ENCODE measurements around the gene RELA. TPM values are rescaled to one million over a fixed set of nuclear protein-coding genes. Genes with fewer than 3 reads are reported as not detected.

Gene RELA
- 154 and 160 TPM in 2 replicates for total RNA-seq
- 61.1 TPM for total RNA-seq (2013)
- 124 and 188 TPM in 2 replicates for polyA plus RNA-seq
- polyA minus RNA-seq: 206 and 223 TPM in 2 replicates

DNA sequence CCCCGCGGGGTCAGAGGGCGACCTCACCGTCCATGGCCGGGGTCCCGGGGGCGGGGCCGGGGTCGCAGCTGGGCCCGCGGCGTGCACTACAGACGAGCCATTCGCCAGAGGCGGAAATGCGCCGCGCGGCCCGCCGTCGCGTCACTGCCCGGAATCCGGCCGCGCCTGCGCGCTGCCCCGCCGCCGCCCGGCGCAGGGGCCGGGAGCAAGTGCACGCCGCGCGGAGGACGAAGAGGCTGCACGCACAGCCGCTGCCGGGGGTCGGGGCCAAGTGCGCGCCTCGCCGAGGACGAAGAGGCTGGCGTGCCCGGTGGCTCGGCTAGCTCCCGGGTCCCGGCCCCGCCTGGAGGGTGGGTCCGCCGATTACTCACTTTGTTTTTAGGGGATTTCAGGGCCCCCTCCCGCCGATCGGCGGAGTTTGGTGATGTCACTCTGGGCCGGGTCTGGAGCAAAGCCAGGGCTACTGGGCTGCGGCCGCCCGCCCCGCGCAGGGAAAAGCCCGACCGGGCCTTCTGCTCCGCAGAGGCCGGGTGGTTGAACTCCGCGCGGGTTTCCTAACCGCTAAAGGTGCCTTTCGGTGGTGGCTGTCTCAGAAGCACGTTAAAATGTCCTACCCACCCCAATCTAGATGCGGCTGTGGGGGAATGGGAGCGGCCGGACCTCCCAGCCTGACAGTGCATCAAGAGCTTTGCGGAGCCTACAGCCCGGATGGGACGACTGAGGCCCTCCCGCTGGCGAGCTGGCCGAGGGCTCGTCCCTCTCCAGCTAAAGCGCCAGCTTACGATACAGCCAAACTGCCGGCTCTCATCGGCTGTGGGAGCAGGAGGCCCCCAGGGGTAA, at the start of gene RELA:
TSS of gene RELA (minus strand) at position 118 of the 840 bp plus-strand sequence. CDS start at position 34, 84 bp downstream.
- peak within 1 kb of the TSS; percentile 99 for H3K9ac ChIP-seq (ENCODE audit: low read length)
- H3K4me2 ChIP-seq (replicated peaks; ENCODE audit: low read depth, low read length, poor library complexity, severe bottlenecking): peak within 1 kb of the TSS; percentile 84
- WGBS (ENCODE audit: insufficient coverage): under 1% methylated on average over 91 of the region's 91 CpGs
- ATAC-seq (ENCODE audit: low read depth) (peak; percentile 86), DNase-seq (peak; percentile 94)
- Mint-ChIP-seq H3K4me1 (peaks cover 31% of the 10 kb centered on the region), H3K27me3 (no peaks in the 10 kb centered on the region), H3K9me3 (ENCODE audit: insufficient read depth) (no peaks in the 10 kb centered on the region), H3K4me3 (peak within 1 kb of the TSS; percentile 89), H3K27ac (peak within 1 kb of the TSS; percentile 94)
- H3K9me3 ChIP-seq (ENCODE audit: control extremely low read depth in 1 of 3, control insufficient read depth in 2 of 3, insufficient read depth in 1 of 3, low read length in 2 of 3): no peaks in the 10 kb centered on the region
- peak within 1 kb of the TSS; percentile 74 for H2AFZ ChIP-seq (ENCODE audit: insufficient read depth, low read depth, low read length, poor library complexity, severe bottlenecking)
- ChIA-PET CTCF (interaction anchor here (0.6 to 2.6 kb wide), 10 partner anchors 10 to 197 kb away, joined by 3 to 18 read pairs (median 4); partner anchors contain the start of genes KAT5 and SIPA1), POLR2A (interaction anchor here (0.7 to 4.5 kb wide), 11 partner anchors 10 to 649 kb away, joined by 3 to 56 read pairs (median 4); partner anchors contain the start of genes KAT5, MAP3K11, PCNX3 and SCYL1)
- H3K79me2 ChIP-seq (ENCODE audit: control insufficient read depth, insufficient read depth, low read length): peaks cover 56% of the 10 kb centered on the region
- peak within 1 kb of the TSS; percentile 85 to 99 (median 95) for H3K4me3 ChIP-seq (ENCODE audit: control extremely low read depth in 1 of 5, extremely low read depth in 1 of 5, insufficient read depth in 1 of 5, low read depth in 2 of 5, low read length in 4 of 5)
- H4K20me1 ChIP-seq (ENCODE audit: control insufficient read depth, insufficient read depth, low read length, poor library complexity, severe bottlenecking): peaks cover 42% of the 10 kb centered on the region
- peaks cover 0 to 40% of the 10 kb centered on the region in 2 experiments for H3K36me3 ChIP-seq (replicated peaks in 1 of 2; ENCODE audit: control extremely low read depth in 1 of 2, control insufficient read depth in 1 of 2, extremely low read depth in 1 of 2, insufficient read depth in 2 of 2, low read length in 1 of 2)
- no peak for TF ChIP-seq EZH2 (IDR thresholded peaks at IDR 0.05; ENCODE audit: borderline replicate concordance, insufficient read depth, low read depth, low read length, poor library complexity, severe bottlenecking)
- TF ChIP-seq, protein P1, sequence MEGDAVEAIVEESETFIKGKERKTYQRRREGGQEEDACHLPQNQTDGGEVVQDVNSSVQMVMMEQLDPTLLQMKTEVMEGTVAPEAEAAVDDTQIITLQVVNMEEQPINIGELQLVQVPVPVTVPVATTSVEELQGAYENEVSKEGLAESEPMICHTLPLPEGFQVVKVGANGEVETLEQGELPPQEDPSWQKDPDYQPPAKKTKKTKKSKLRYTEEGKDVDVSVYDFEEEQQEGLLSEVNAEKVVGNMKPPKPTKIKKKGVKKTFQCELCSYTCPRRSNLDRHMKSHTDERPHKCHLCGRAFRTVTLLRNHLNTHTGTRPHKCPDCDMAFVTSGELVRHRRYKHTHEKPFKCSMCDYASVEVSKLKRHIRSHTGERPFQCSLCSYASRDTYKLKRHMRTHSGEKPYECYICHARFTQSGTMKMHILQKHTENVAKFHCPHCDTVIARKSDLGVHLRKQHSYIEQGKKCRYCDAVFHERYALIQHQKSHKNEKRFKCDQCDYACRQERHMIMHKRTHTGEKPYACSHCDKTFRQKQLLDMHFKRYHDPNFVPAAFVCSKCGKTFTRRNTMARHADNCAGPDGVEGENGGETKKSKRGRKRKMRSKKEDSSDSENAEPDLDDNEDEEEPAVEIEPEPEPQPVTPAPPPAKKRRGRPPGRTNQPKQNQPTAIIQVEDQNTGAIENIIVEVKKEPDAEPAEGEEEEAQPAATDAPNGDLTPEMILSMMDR (IDR thresholded peaks at IDR 0.05): no peak
- peaks cover 19 to 32% of the 10 kb centered on the region in 2 donors for H3K4me1 ChIP-seq (ENCODE audit: control insufficient read depth in 2 of 2, insufficient read depth in 2 of 2, low read length in 2 of 2)
- H3K27me3 ChIP-seq (replicated peaks in 1 of 4; ENCODE audit: control extremely low read depth in 1 of 4, control insufficient read depth in 3 of 4, insufficient read depth in 4 of 4, low read length in 3 of 4): no peaks in the 10 kb centered on the region
- intact Hi-C loops (cut with micrococcal nuclease): loop anchor here (1.0 to 2.0 kb wide), 7 partner anchors 11 to 256 kb away; partner anchors contain the start of genes C11orf68, CFL1, DRAP1 and PCNX3
- peak within 1 kb of the TSS; percentile 97 to 100 for H3K27ac ChIP-seq (ENCODE audit: low read length in 2 of 2)

All from B cell (primary cell).